ENCODE results near the gene PRKRIP1.
"Not testable (repeated sequence)": the region's sequence is repeated elsewhere in the genome, so short reads cannot be mapped to it uniquely, and the experiment has no call there.

Gene PRKRIP1

GRCh38 chr7:102403563-102403962, 7.4 kb downstream of the PRKRIP1 start:
- Histone ChIP-seq H3K27me3 (ENCODE audit: control insufficient read depth in 1 of 2, insufficient read depth in 2 of 2, low read length in 2 of 2) (no peaks in the 10 kb centered on the region), H3K9me3 (ENCODE audit: control insufficient read depth in 1 of 2, low read length in 2 of 2) (no peaks in the 10 kb centered on the region), H3K27ac (ENCODE audit: low read depth, low read length) (no peak overlapping the region), H3K4me1 (ENCODE audit: control insufficient read depth in 1 of 2, insufficient read depth in 2 of 2, low read length in 2 of 2) (peaks cover 0 to 4% of the 10 kb centered on the region in 2 donors), H3K36me3 (ENCODE audit: control insufficient read depth in 1 of 2, insufficient read depth in 2 of 2, low read length in 2 of 2) (peaks cover 27 to 89% of the 10 kb centered on the region in 2 donors), H3K4me3 (ENCODE audit: low read depth in 1 of 2, low read length in 2 of 2) (no peak overlapping the region), H3K9ac (ENCODE audit: low read depth in 1 of 2, low read length in 2 of 2) (no peak overlapping the region)

GRCh38 chr7:102404005-102404861, 8.1 kb downstream of the PRKRIP1 start:
- Histone ChIP-seq H3K27ac (ENCODE audit: low read depth, low read length) (no peak overlapping the region), H3K9ac (ENCODE audit: low read depth in 1 of 2, low read length in 2 of 2) (no peak overlapping the region), H3K9me3 (ENCODE audit: control insufficient read depth in 1 of 2, low read length in 2 of 2) (no peaks in the 10 kb centered on the region), H3K36me3 (ENCODE audit: control insufficient read depth in 1 of 2, insufficient read depth in 2 of 2, low read length in 2 of 2) (peaks cover 25 to 89% of the 10 kb centered on the region in 2 donors), H3K4me3 (ENCODE audit: low read depth in 1 of 2, low read length in 2 of 2) (no peak overlapping the region), H3K27me3 (ENCODE audit: control insufficient read depth in 1 of 2, insufficient read depth in 2 of 2, low read length in 2 of 2) (no peaks in the 10 kb centered on the region), H3K4me1 (ENCODE audit: control insufficient read depth in 1 of 2, insufficient read depth in 2 of 2, low read length in 2 of 2) (peaks cover 0 to 4% of the 10 kb centered on the region in 2 donors)

GRCh38 chr7:102404862-102405188, 8.7 kb downstream of the PRKRIP1 start:
- peaks cover 22 to 89% of the 10 kb centered on the region in 2 donors for H3K36me3 ChIP-seq (ENCODE audit: control insufficient read depth in 1 of 2, insufficient read depth in 2 of 2, low read length in 2 of 2)
- H3K9me3 ChIP-seq (ENCODE audit: control insufficient read depth in 1 of 2, low read length in 2 of 2); H3K27ac ChIP-seq (ENCODE audit: low read depth, low read length); H3K27me3 ChIP-seq (ENCODE audit: control insufficient read depth in 1 of 2, insufficient read depth in 2 of 2, low read length in 2 of 2); H3K4me1 ChIP-seq (ENCODE audit: control insufficient read depth in 1 of 2, insufficient read depth in 2 of 2, low read length in 2 of 2); H3K4me3 ChIP-seq (ENCODE audit: low read depth in 1 of 2, low read length in 2 of 2); H3K9ac ChIP-seq (ENCODE audit: low read depth in 1 of 2, low read length in 2 of 2): not testable (repeated sequence)

GRCh38 chr7:102407910-102408309, 11.7 kb downstream of the PRKRIP1 start:
- H3K4me1 ChIP-seq (ENCODE audit: control insufficient read depth in 1 of 2, insufficient read depth in 2 of 2, low read length in 2 of 2), result peaks cover 0 to 4% of the 10 kb centered on the region in 2 donors
- no peak overlapping the region for H3K27ac ChIP-seq (ENCODE audit: low read depth, low read length)
- H3K27me3 ChIP-seq (ENCODE audit: control insufficient read depth in 1 of 2, insufficient read depth in 2 of 2, low read length in 2 of 2), result no peaks in the 10 kb centered on the region
- H3K9me3 ChIP-seq (ENCODE audit: control insufficient read depth in 1 of 2, low read length in 2 of 2), result no peaks in the 10 kb centered on the region
- peaks cover 26 to 83% of the 10 kb centered on the region in 2 donors for H3K36me3 ChIP-seq (ENCODE audit: control insufficient read depth in 1 of 2, insufficient read depth in 2 of 2, low read length in 2 of 2)
- no peak overlapping the region for H3K4me3 ChIP-seq (ENCODE audit: low read depth in 1 of 2, low read length in 2 of 2)
- no peak overlapping the region for H3K9ac ChIP-seq (ENCODE audit: low read depth in 1 of 2, low read length in 2 of 2)

- H3K27ac ChIP-seq (ENCODE audit: low read depth, low read length); H3K9ac ChIP-seq (ENCODE audit: low read depth in 1 of 2, low read length in 2 of 2); H3K4me3 ChIP-seq (ENCODE audit: low read depth in 1 of 2, low read length in 2 of 2); H3K9me3 ChIP-seq (ENCODE audit: control insufficient read depth in 1 of 2, low read length in 2 of 2); H3K27me3 ChIP-seq (ENCODE audit: control insufficient read depth in 1 of 2, insufficient read depth in 2 of 2, low read length in 2 of 2); H3K4me1 ChIP-seq (ENCODE audit: control insufficient read depth in 1 of 2, insufficient read depth in 2 of 2, low read length in 2 of 2): not testable (repeated sequence)
- H3K36me3 ChIP-seq (ENCODE audit: control insufficient read depth in 1 of 2, insufficient read depth in 2 of 2, low read length in 2 of 2), result peaks cover 29 to 83% of the 10 kb centered on the region in 2 donors
Measured at GRCh38 chr7:102408530-102408929, 12.4 kb downstream of the PRKRIP1 start.

- H3K4me3 ChIP-seq (ENCODE audit: low read depth in 1 of 2, low read length in 2 of 2), result no peak overlapping the region
- H3K9me3 ChIP-seq (ENCODE audit: control insufficient read depth in 1 of 2, low read length in 2 of 2), result no peaks in the 10 kb centered on the region
- H3K36me3 ChIP-seq (ENCODE audit: control insufficient read depth in 1 of 2, insufficient read depth in 2 of 2, low read length in 2 of 2), result peaks cover 29 to 83% of the 10 kb centered on the region in 2 donors
- peaks cover 0 to 2% of the 10 kb centered on the region in 2 donors for H3K4me1 ChIP-seq (ENCODE audit: control insufficient read depth in 1 of 2, insufficient read depth in 2 of 2, low read length in 2 of 2)
- no peak overlapping the region for H3K27ac ChIP-seq (ENCODE audit: low read depth, low read length)
- no peaks in the 10 kb centered on the region for H3K27me3 ChIP-seq (ENCODE audit: control insufficient read depth in 1 of 2, insufficient read depth in 2 of 2, low read length in 2 of 2)
- no peak overlapping the region for H3K9ac ChIP-seq (ENCODE audit: low read depth in 1 of 2, low read length in 2 of 2)
Measured at GRCh38 chr7:102409340-102409739, 13.2 kb downstream of the PRKRIP1 start.

GRCh38 chr7:102410123-102410522, 14.0 kb downstream of the PRKRIP1 start:
- no peak overlapping the region for H3K9ac ChIP-seq (ENCODE audit: low read depth in 1 of 2, low read length in 2 of 2)
- H3K4me3 ChIP-seq (ENCODE audit: low read depth in 1 of 2, low read length in 2 of 2), result no peak overlapping the region
- H3K27ac ChIP-seq (ENCODE audit: low read depth, low read length), result no peak overlapping the region
- peaks cover 0 to under 1% of the 10 kb centered on the region in 2 donors for H3K4me1 ChIP-seq (ENCODE audit: control insufficient read depth in 1 of 2, insufficient read depth in 2 of 2, low read length in 2 of 2)
- H3K27me3 ChIP-seq (ENCODE audit: control insufficient read depth in 1 of 2, insufficient read depth in 2 of 2, low read length in 2 of 2), result no peaks in the 10 kb centered on the region
- no peaks in the 10 kb centered on the region for H3K9me3 ChIP-seq (ENCODE audit: control insufficient read depth in 1 of 2, low read length in 2 of 2)
- H3K36me3 ChIP-seq (ENCODE audit: control insufficient read depth in 1 of 2, insufficient read depth in 2 of 2, low read length in 2 of 2), result peaks cover 29 to 87% of the 10 kb centered on the region in 2 donors

GRCh38 chr7:102410918-102411317, 14.8 kb downstream of the PRKRIP1 start:
- H3K9me3 ChIP-seq (ENCODE audit: control insufficient read depth in 1 of 2, low read length in 2 of 2), result no peaks in the 10 kb centered on the region
- H3K9ac ChIP-seq (ENCODE audit: low read depth in 1 of 2, low read length in 2 of 2), result no peak overlapping the region
- H3K27ac ChIP-seq (ENCODE audit: low read depth, low read length), result no peak overlapping the region
- H3K4me3 ChIP-seq (ENCODE audit: low read depth in 1 of 2, low read length in 2 of 2), result no peak overlapping the region
- peaks cover 27 to 86% of the 10 kb centered on the region in 2 donors for H3K36me3 ChIP-seq (ENCODE audit: control insufficient read depth in 1 of 2, insufficient read depth in 2 of 2, low read length in 2 of 2)
- H3K4me1 ChIP-seq (ENCODE audit: control insufficient read depth in 1 of 2, insufficient read depth in 2 of 2, low read length in 2 of 2), result peaks cover 0 to 8% of the 10 kb centered on the region in 2 donors
- no peaks in the 10 kb centered on the region for H3K27me3 ChIP-seq (ENCODE audit: control insufficient read depth in 1 of 2, insufficient read depth in 2 of 2, low read length in 2 of 2)

- no peak overlapping the region for H3K4me3 ChIP-seq (ENCODE audit: low read depth in 1 of 2, low read length in 2 of 2)
- no peak overlapping the region for H3K9ac ChIP-seq (ENCODE audit: low read depth in 1 of 2, low read length in 2 of 2)
- H3K27ac ChIP-seq (ENCODE audit: low read depth, low read length), result no peak overlapping the region
- no peaks in the 10 kb centered on the region for H3K9me3 ChIP-seq (ENCODE audit: control insufficient read depth in 1 of 2, low read length in 2 of 2)
- peaks cover 16 to 82% of the 10 kb centered on the region in 2 donors for H3K36me3 ChIP-seq (ENCODE audit: control insufficient read depth in 1 of 2, insufficient read depth in 2 of 2, low read length in 2 of 2)
- no peaks in the 10 kb centered on the region for H3K27me3 ChIP-seq (ENCODE audit: control insufficient read depth in 1 of 2, insufficient read depth in 2 of 2, low read length in 2 of 2)
- H3K4me1 ChIP-seq (ENCODE audit: control insufficient read depth in 1 of 2, insufficient read depth in 2 of 2, low read length in 2 of 2), result peaks cover 3 to 15% of the 10 kb centered on the region in 2 donors
Measured at GRCh38 chr7:102412548-102412947, 16.4 kb downstream of the PRKRIP1 start.

GRCh38 chr7:102413091-102413490, 16.9 kb downstream of the PRKRIP1 start:
- Histone ChIP-seq H3K4me3 (ENCODE audit: low read depth in 1 of 2, low read length in 2 of 2) (no peak overlapping the region), H3K4me1 (ENCODE audit: control insufficient read depth in 1 of 2, insufficient read depth in 2 of 2, low read length in 2 of 2) (peaks cover 3 to 15% of the 10 kb centered on the region in 2 donors), H3K27me3 (ENCODE audit: control insufficient read depth in 1 of 2, insufficient read depth in 2 of 2, low read length in 2 of 2) (no peaks in the 10 kb centered on the region), H3K36me3 (ENCODE audit: control insufficient read depth in 1 of 2, insufficient read depth in 2 of 2, low read length in 2 of 2) (peaks cover 10 to 77% of the 10 kb centered on the region in 2 donors), H3K9me3 (ENCODE audit: control insufficient read depth in 1 of 2, low read length in 2 of 2) (no peaks in the 10 kb centered on the region), H3K27ac (ENCODE audit: low read depth, low read length) (no peak overlapping the region), H3K9ac (ENCODE audit: low read depth in 1 of 2, low read length in 2 of 2) (no peak overlapping the region)
